ENCODE data around the gene STIM1.
A peak's percentile ranks its signal among the peaks of the same experiment; 100 is the strongest.

STIM1 gene

GRCh38 chr11:3903207-3903896, 47.9 kb downstream of the STIM1 start:
- H3K27me3 ChIP-seq (ENCODE audit: insufficient read depth, low read length), result no peaks in the 10 kb centered on the region
- H3K4me3 ChIP-seq (ENCODE audit: low read depth, low read length), result no peak overlapping the region
- no peak overlapping the region for H3K27ac ChIP-seq (ENCODE audit: low read depth, low read length)
- H3K36me3 ChIP-seq (ENCODE audit: insufficient read depth, low read length), result no peaks in the 10 kb centered on the region
- H3K4me1 ChIP-seq (ENCODE audit: control insufficient read depth, insufficient read depth, low read length, unreplicated experiment), result peaks cover 23% of the 10 kb centered on the region
- H3K79me2 ChIP-seq (ENCODE audit: control insufficient read depth, insufficient read depth, low read length, unreplicated experiment), result peaks cover 16% of the 10 kb centered on the region
- no peak overlapping the region for H2AFZ ChIP-seq (ENCODE audit: low read length, unreplicated experiment)

GRCh38 chr11:3904228-3904627, 48.8 kb downstream of the STIM1 start:
- Histone ChIP-seq H3K4me3 (ENCODE audit: low read depth, low read length) (no peak overlapping the region), H3K27me3 (ENCODE audit: insufficient read depth, low read length) (no peaks in the 10 kb centered on the region), H3K4me1 (ENCODE audit: control insufficient read depth, insufficient read depth, low read length, unreplicated experiment) (peaks cover 23% of the 10 kb centered on the region), H3K79me2 (ENCODE audit: control insufficient read depth, insufficient read depth, low read length, unreplicated experiment) (peaks cover 21% of the 10 kb centered on the region), H3K27ac (ENCODE audit: low read depth, low read length) (peak overlapping the region; percentile 73), H2AFZ (ENCODE audit: low read length, unreplicated experiment) (no peak overlapping the region), H3K36me3 (ENCODE audit: insufficient read depth, low read length) (no peaks in the 10 kb centered on the region)

- no peaks in the 10 kb centered on the region for H3K27me3 ChIP-seq (ENCODE audit: insufficient read depth, low read length)
- H3K4me3 ChIP-seq (ENCODE audit: low read depth, low read length), result no peak overlapping the region
- H3K4me1 ChIP-seq (ENCODE audit: control insufficient read depth, insufficient read depth, low read length, unreplicated experiment), result peaks cover 23% of the 10 kb centered on the region
- H3K36me3 ChIP-seq (ENCODE audit: insufficient read depth, low read length), result no peaks in the 10 kb centered on the region
- peak overlapping the region; percentile 73 for H3K27ac ChIP-seq (ENCODE audit: low read depth, low read length)
- H2AFZ ChIP-seq (ENCODE audit: low read length, unreplicated experiment), result no peak overlapping the region
- H3K79me2 ChIP-seq (ENCODE audit: control insufficient read depth, insufficient read depth, low read length, unreplicated experiment), result peaks cover 19% of the 10 kb centered on the region
These were observed 49.9 kb downstream of the STIM1 start for GRCh38 chr11:3905080-3905953.

- Histone ChIP-seq H3K27ac (ENCODE audit: low read depth, low read length) (peak overlapping the region; percentile 73), H3K79me2 (ENCODE audit: control insufficient read depth, insufficient read depth, low read length, unreplicated experiment) (peaks cover 19% of the 10 kb centered on the region), H3K27me3 (ENCODE audit: insufficient read depth, low read length) (no peaks in the 10 kb centered on the region), H2AFZ (ENCODE audit: low read length, unreplicated experiment) (no peak overlapping the region), H3K36me3 (ENCODE audit: insufficient read depth, low read length) (no peaks in the 10 kb centered on the region), H3K4me1 (ENCODE audit: control insufficient read depth, insufficient read depth, low read length, unreplicated experiment) (peaks cover 23% of the 10 kb centered on the region), H3K4me3 (ENCODE audit: low read depth, low read length) (no peak overlapping the region)
These were observed 50.7 kb downstream of the STIM1 start for GRCh38 chr11:3906166-3906565.

- Histone ChIP-seq H3K27ac (ENCODE audit: low read depth, low read length) (no peak overlapping the region), H3K4me1 (ENCODE audit: control insufficient read depth, insufficient read depth, low read length, unreplicated experiment) (peaks cover 23% of the 10 kb centered on the region), H3K79me2 (ENCODE audit: control insufficient read depth, insufficient read depth, low read length, unreplicated experiment) (peaks cover 16% of the 10 kb centered on the region)
These were observed 52.1 kb downstream of the STIM1 start for GRCh38 chr11:3907590-3907989.

GRCh38 chr11:3909901-3910300, 54.4 kb downstream of the STIM1 start:
- H3K79me2 ChIP-seq (ENCODE audit: control insufficient read depth, insufficient read depth, low read length, unreplicated experiment), result peaks cover 13% of the 10 kb centered on the region

More at GRCh38 chr11:3907590-3907989, 52.1 kb downstream of the STIM1 start:
- Histone ChIP-seq H3K27me3 (ENCODE audit: insufficient read depth, low read length) (no peaks in the 10 kb centered on the region), H3K36me3 (ENCODE audit: insufficient read depth, low read length) (no peaks in the 10 kb centered on the region), H2AFZ (ENCODE audit: low read length, unreplicated experiment) (no peak overlapping the region), H3K4me3 (ENCODE audit: low read depth, low read length) (no peak overlapping the region)

GRCh38 chr11:3911908-3912505, 56.5 kb downstream of the STIM1 start:
- no peak overlapping the region for H3K4me3 ChIP-seq (ENCODE audit: low read depth, low read length)
- H2AFZ ChIP-seq (ENCODE audit: low read length, unreplicated experiment), result no peak overlapping the region
- peaks cover 10% of the 10 kb centered on the region for H3K79me2 ChIP-seq (ENCODE audit: control insufficient read depth, insufficient read depth, low read length, unreplicated experiment)
- no peaks in the 10 kb centered on the region for H3K27me3 ChIP-seq (ENCODE audit: insufficient read depth, low read length)
- H3K4me1 ChIP-seq (ENCODE audit: control insufficient read depth, insufficient read depth, low read length, unreplicated experiment), result no peaks in the 10 kb centered on the region
- no peaks in the 10 kb centered on the region for H3K36me3 ChIP-seq (ENCODE audit: insufficient read depth, low read length)
- no peak overlapping the region for H3K27ac ChIP-seq (ENCODE audit: low read depth, low read length)

More at GRCh38 chr11:3909901-3910300, 54.4 kb downstream of the STIM1 start:
- no peak overlapping the region for H3K4me3 ChIP-seq (ENCODE audit: low read depth, low read length)
- peaks cover 15% of the 10 kb centered on the region for H3K4me1 ChIP-seq (ENCODE audit: control insufficient read depth, insufficient read depth, low read length, unreplicated experiment)
- H3K36me3 ChIP-seq (ENCODE audit: insufficient read depth, low read length), result no peaks in the 10 kb centered on the region
- H3K27ac ChIP-seq (ENCODE audit: low read depth, low read length), result no peak overlapping the region
- H2AFZ ChIP-seq (ENCODE audit: low read length, unreplicated experiment), result no peak overlapping the region
- H3K27me3 ChIP-seq (ENCODE audit: insufficient read depth, low read length), result no peaks in the 10 kb centered on the region

- H3K4me1 ChIP-seq (ENCODE audit: control insufficient read depth, insufficient read depth, low read length, unreplicated experiment), result no peaks in the 10 kb centered on the region
- no peaks in the 10 kb centered on the region for H3K36me3 ChIP-seq (ENCODE audit: insufficient read depth, low read length)
- peaks cover 4% of the 10 kb centered on the region for H3K79me2 ChIP-seq (ENCODE audit: control insufficient read depth, insufficient read depth, low read length, unreplicated experiment)
- no peaks in the 10 kb centered on the region for H3K27me3 ChIP-seq (ENCODE audit: insufficient read depth, low read length)
- H3K27ac ChIP-seq (ENCODE audit: low read depth, low read length), result no peak overlapping the region
- H3K4me3 ChIP-seq (ENCODE audit: low read depth, low read length), result no peak overlapping the region
- H2AFZ ChIP-seq (ENCODE audit: low read length, unreplicated experiment), result no peak overlapping the region
These were observed 58.5 kb downstream of the STIM1 start for GRCh38 chr11:3913921-3914320.

DNA sequence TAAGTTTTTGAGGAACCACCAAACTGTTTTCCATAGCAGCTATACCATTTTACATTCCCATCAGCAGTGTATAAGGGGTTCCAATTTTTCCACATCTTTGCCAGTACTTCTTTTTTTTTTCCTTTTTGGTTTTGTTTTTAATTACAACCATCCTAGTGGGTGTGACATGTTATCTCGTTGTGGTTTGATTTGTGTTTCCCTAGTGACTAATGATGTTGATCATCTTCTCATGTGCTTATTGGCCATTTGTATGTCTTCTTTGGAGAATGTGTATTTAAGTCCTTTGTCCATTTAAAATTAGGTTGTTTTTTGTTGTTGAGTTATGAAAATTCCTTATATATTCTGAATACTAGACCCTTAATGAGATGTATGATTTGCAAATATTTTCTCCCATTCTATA, 59.3 kb downstream of the STIM1 start:
- Histone ChIP-seq H3K4me1 (ENCODE audit: control insufficient read depth, insufficient read depth, low read length, unreplicated experiment) (peaks cover 6% of the 10 kb centered on the region), H3K27ac (ENCODE audit: low read depth, low read length) (no peak overlapping the region), H2AFZ (ENCODE audit: low read length, unreplicated experiment) (no peak overlapping the region), H3K27me3 (ENCODE audit: insufficient read depth, low read length) (no peaks in the 10 kb centered on the region), H3K79me2 (ENCODE audit: control insufficient read depth, insufficient read depth, low read length, unreplicated experiment) (peaks cover 4% of the 10 kb centered on the region), H3K4me3 (ENCODE audit: low read depth, low read length) (no peak overlapping the region), H3K36me3 (ENCODE audit: insufficient read depth, low read length) (no peaks in the 10 kb centered on the region)

- Histone ChIP-seq H3K36me3 (ENCODE audit: insufficient read depth, low read length) (no peaks in the 10 kb centered on the region), H3K4me3 (ENCODE audit: low read depth, low read length) (no peak overlapping the region), H2AFZ (ENCODE audit: low read length, unreplicated experiment) (no peak overlapping the region), H3K79me2 (ENCODE audit: control insufficient read depth, insufficient read depth, low read length, unreplicated experiment) (peaks cover 4% of the 10 kb centered on the region), H3K27ac (ENCODE audit: low read depth, low read length) (no peak overlapping the region), H3K27me3 (ENCODE audit: insufficient read depth, low read length) (no peaks in the 10 kb centered on the region), H3K4me1 (ENCODE audit: control insufficient read depth, insufficient read depth, low read length, unreplicated experiment) (peaks cover 13% of the 10 kb centered on the region)
These were observed 61.5 kb downstream of the STIM1 start for GRCh38 chr11:3916962-3917361.
